GM12873 (cell line): ENCODE data around the gene AMPH.

Source experiments
- CTCF ChIP-seq: IDR thresholded peaks from 2 replicates; pipeline ENCODE4 v1.5.1; 2012; ENCODE audit warnings: low read depth, mild to moderate bottlenecking, moderate library complexity, low read length, control low read depth; ENCODE audit not compliant: insufficient read depth; ENCODE audit errors: missing control alignments

AMPH gene

DNA sequence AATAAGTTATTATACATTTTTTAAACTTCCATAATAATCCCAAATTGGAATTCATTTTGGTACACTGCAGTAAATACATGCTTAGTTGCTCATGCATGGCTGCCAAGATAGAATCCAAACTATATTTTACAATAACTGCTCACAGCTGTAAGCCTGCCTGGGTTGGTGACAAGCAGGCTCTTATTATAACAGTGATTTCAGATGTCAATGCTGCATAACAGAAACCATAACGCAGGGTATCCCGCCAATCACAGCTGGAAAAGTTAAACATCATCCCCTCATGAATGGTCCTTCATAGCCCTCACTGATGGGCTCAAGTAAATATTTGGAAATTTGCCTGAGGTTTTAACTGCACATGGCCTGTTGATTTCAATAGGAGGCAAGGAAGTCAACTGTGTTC, 149.8 kb downstream of the AMPH start:
- TF ChIP-seq CTCF: no peak

DNA sequence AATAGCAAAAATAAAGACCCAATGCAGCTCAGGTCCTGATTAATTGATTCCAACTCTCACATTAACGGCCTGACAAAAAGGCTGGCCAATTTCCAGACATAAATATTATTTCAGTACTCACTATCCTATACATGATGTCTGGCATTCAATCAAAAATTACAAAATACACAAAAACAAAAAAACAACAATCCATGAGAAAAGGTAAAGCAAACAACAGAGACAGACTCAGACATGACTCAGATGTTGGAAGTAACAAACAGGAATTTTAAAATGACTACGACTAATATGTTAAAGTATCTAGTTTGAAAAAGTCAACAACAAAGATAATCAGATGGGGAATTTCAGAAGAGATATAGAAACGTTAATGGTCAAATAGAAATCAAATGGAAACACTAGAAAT, 152.8 kb downstream of the AMPH start:
- TF ChIP-seq CTCF: no peak

DNA sequence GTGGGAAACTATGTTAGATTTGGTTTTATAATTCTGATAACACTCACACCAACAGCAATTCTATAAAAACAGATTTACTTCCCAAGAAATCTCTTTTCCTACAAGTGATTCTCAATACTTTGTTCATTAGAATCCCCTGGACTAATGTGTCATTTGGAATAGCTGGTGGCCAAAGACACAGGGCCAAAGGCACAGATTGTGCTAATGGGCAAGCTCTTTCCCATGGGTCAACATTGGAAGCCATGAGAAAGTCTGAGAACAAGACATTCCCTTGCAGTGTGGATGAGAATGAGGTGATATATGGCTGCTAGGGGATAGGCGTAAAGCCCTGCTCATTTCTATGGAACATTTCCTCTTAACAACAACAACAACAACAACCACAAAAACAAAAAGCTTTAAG, 153.8 kb downstream of the AMPH start:
- TF ChIP-seq CTCF: no peak

DNA sequence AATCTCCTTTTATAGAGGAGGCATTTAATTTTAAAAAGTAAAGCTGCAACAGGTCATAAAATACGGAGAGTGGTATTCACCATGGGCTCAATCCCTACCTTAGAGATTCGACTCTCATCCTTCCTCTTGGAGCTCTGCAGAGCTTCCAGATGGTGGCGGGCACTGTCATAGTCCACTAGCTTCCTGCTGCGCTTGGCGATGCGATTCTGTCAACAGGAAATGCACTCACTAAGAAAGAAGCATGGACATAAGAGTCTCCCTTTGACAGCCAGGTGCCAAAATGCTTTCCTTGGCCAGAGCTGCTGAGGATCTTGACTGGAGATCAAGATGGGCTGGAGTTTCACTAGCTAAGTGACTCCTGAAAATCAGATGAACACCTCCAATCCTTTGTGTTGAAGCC, 154.4 kb downstream of the AMPH start:
- TF ChIP-seq CTCF: no peak

DNA sequence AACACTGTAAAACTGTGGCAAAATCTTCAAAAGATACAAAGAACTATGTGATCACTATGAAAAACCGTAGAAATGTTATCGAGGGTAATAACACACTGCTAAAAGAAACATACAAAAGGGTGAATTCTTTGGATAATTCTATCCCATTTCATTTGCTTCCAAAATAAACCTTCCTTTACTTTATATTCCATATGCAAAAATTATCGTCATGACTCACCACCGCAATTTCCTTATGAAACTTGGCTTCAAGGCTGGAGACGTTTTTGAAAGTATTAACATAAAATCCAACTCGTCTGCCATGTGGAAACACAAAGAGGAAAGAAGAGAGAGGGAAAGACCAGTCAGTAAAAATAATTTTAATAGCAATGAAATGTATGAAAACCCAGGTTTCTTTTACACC, 165.2 kb downstream of the AMPH start:
- TF ChIP-seq CTCF: no peak

GRCh38 chr7:38463277-38464225, 167.6 kb downstream of the AMPH start:
- TF ChIP-seq CTCF: no peak

- TF ChIP-seq CTCF: no peak
These were observed 168.4 kb downstream of the AMPH start for GRCh38 chr7:38462819-38463218.
